RWPE1 (cell line): ENCODE data around the gene CFAP161.

Experiments used
- CTCF ChIA-PET: fragments of 350-600 bp; sonication (Branson Sonifier 250); formaldehyde crosslinking; extraction: SDS; loops from one replicate; lab custom pipeline; 2021; lab: Yijun Ruan, JAX
- POLR2A ChIA-PET: fragments of 400-600 bp; formaldehyde crosslinking; extraction: SDS; loops from one replicate; lab custom pipeline; 2020; ENCODE audit warnings: antibody characterized with exemption; ENCODE audit not compliant: low non-redundant PET; lab: Yijun Ruan, JAX
- DNase-seq: peaks from one replicate; pipeline ENCODE4 v3.0.0; 2012; ENCODE audit warnings: low spot score
- H3K27ac ChIP-seq: fragments of 450-650 bp; 2 replicates; pipeline ENCODE4 v1.5.1; 2017
- CTCF ChIP-seq: fragments of 450-650 bp; conservative IDR thresholded peaks from 2 replicates; pipeline ENCODE4 v1.5.1; 2017; ENCODE audit warnings: low read depth, mild to moderate bottlenecking

Gene CFAP161

GRCh38 chr15:81133782-81134461, at the start of gene CFAP161:
Gene CFAP161, plus strand, starts transcription at chr15:81134270. Its CDS starts 60 bp downstream, at chr15:81134330.
- H3K27ac ChIP-seq = no peak within 1 kb of the TSS
- ChIA-PET CTCF (no interaction called here), POLR2A (no interaction called here)
- no peak for TF ChIP-seq CTCF
- peak; percentile 70 for DNase-seq

GRCh38 chr15:81084716-81085115, 49.4 kb upstream of the CFAP161 start:
- ChIA-PET POLR2A (no interaction called here), CTCF (no interaction called here)
- DNase-seq = no peak
- H3K27ac ChIP-seq = no peak overlapping the region
- no peak for TF ChIP-seq CTCF

- no peak overlapping the region for H3K27ac ChIP-seq
- POLR2A ChIA-PET = no interaction called here
- TF ChIP-seq CTCF = no peak
- DNase-seq = no peak
- CTCF ChIA-PET = no interaction called here
These were observed 48.9 kb upstream of the CFAP161 start for GRCh38 chr15:81085213-81085612.

- TF ChIP-seq CTCF = no peak
- ChIA-PET POLR2A (no interaction called here), CTCF (no interaction called here)
These were observed 48.2 kb upstream of the CFAP161 start for GRCh38 chr15:81085898-81086297.

GRCh38 chr15:81087066-81087465, 47.0 kb upstream of the CFAP161 start:
- CTCF ChIA-PET = no interaction called here
- POLR2A ChIA-PET = no interaction called here
- no peak overlapping the region for H3K27ac ChIP-seq
- no peak for DNase-seq
- TF ChIP-seq CTCF = no peak

More at GRCh38 chr15:81085898-81086297, 48.2 kb upstream of the CFAP161 start:
- H3K27ac ChIP-seq = no peak overlapping the region
- DNase-seq = no peak

GRCh38 chr15:81087694-81088093, 46.4 kb upstream of the CFAP161 start:
- H3K27ac ChIP-seq = no peak overlapping the region
- ChIA-PET CTCF (no interaction called here), POLR2A (no interaction called here)
- DNase-seq = no peak
- no peak for TF ChIP-seq CTCF
